Naive thymus-derived CD8-positive, alpha-beta T cell (primary cell): ENCODE measurements around the gene ATP6AP2. TPM values are rescaled to one million over a fixed set of nuclear protein-coding genes. Genes with fewer than 3 reads are reported as not detected.
A peak's percentile ranks its signal among the peaks of the same experiment; 100 is the strongest.

Source experiments
- ATAC-seq, 2 donors: fragments of 150-1000 bp; cut with Tn5 transposase in 1 of 2; sonication (Bioruptor Pico), chemical (Tn5 transposase) in 1 of 2; 1 replicate in 1 of 2; 2 replicates in 1 of 2; pipeline ENCODE4 v1.10.0; 2021; ENCODE audit warnings: mild to moderate bottlenecking in 2 of 2, moderate library complexity in 2 of 2
- POLR2A ChIA-PET: fragments of 350-600 bp; sonication (Branson Sonifier 250); formaldehyde crosslinking; loops from one replicate; lab custom pipeline; 2021; ENCODE audit warnings: antibody characterized with exemption; lab: Charles Lee
- DNase-seq, 10 donors: peaks; one replicate each; pipeline versions ENCODE4 v3.0.0 to v3.0.0-alpha.2; 2020 to 2022
- H3K27ac Mint-ChIP-seq, 10 donors: one replicate each; pipeline ENCODE4 v1.8.0; 2020 to 2022; ENCODE audit warnings: mild to moderate bottlenecking in 10 of 10, mixed read lengths in 10 of 10, moderate library complexity in 4 of 10, inconsistent platforms in 1 of 10
- H3K27me3 Mint-ChIP-seq, 5 donors: one replicate each; pipeline ENCODE4 v1.8.0; 2021 to 2022; ENCODE audit warnings: mixed read lengths in 5 of 5
- H3K36me3 Mint-ChIP-seq, 3 donors: one replicate each; pipeline ENCODE4 v1.8.0; 2020 to 2022; ENCODE audit warnings: mixed read lengths in 3 of 3, mild to moderate bottlenecking in 2 of 3, inconsistent platforms in 1 of 3
- H3K4me1 Mint-ChIP-seq, 4 donors: one replicate each; pipeline ENCODE4 v1.8.0; 2021 to 2022; ENCODE audit warnings: mixed read lengths in 4 of 4
- H3K4me3 Mint-ChIP-seq, 10 donors: one replicate each; pipeline ENCODE4 v1.8.0; 2020 to 2022; ENCODE audit warnings: mild to moderate bottlenecking in 10 of 10, mixed read lengths in 10 of 10, moderate library complexity in 6 of 10, inconsistent platforms in 1 of 10
- H3K9me3 Mint-ChIP-seq, 9 donors: one replicate each; pipeline ENCODE4 v1.8.0; 2020 to 2022; ENCODE audit warnings: mixed read lengths in 9 of 9, mild to moderate bottlenecking in 3 of 9, inconsistent platforms in 1 of 9, moderate library complexity in 1 of 9
- polyA plus RNA-seq, 3 donors: library from polyadenylated mRNA; unstranded; fragments of 300-500 nt; fragmentation: Illumina TruSeq; gene quantifications; one replicate each; pipeline ENCODE4 v1.2.3, GENCODE V29; 2021
- total RNA-seq, 8 experiments: library from RNA in 2 of 8; stranded (reverse) in 2 of 8; gene quantifications; one replicate each; pipeline ENCODE4 v1.2.3 and lab custom pipeline; 2021 to 2026

Gene ATP6AP2
- total and polyA plus RNA-seq, 5 experiments from 2014 or later = 68.8 to 202 (median 180) TPM

DNA sequence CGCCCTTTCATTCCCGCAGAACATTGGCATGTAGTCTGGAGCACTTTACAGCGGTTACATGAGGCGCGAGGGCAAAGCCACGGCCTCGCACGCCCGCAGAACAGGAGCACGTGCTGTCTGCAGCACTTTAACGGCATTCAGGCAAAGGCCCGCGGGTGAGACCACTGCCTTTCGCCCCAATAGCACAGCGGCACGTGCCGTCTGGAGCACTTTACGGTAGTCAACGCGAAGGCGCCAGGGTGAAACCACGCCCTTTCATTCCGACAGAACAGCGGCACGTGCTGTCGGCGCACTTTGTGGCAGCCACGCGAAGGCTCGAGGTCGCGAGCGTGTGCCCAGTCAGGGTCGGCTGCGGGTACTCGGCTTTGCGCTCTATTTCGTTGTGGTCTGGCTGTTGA is 42.4 kb downstream of the ATP6AP2 start, which contains the start of gene MPC1L:
TSS of gene MPC1L (plus strand) at position 290 of the 398 bp plus-strand sequence. CDS start 138 bp downstream, outside the sequence.
- H3K4me3 Mint-ChIP-seq = no peak within 1 kb of the TSS
- POLR2A ChIA-PET = interaction anchor here (0.6 kb wide), 1 partner anchor 932 kb away, joined by 3 read pairs; no protein-coding TSS in a partner anchor
- H3K36me3 Mint-ChIP-seq = peaks cover 0 to 14% (median 3%) of the 10 kb centered on the region in 3 donors
- no peaks in the 10 kb centered on the region for H3K4me1 Mint-ChIP-seq
- no peaks in the 10 kb centered on the region for H3K27me3 Mint-ChIP-seq
- no peak within 1 kb of the TSS for H3K27ac Mint-ChIP-seq
- peaks cover 0 to 3% (median 0%) of the 10 kb centered on the region in 9 donors for H3K9me3 Mint-ChIP-seq
- DNase-seq = no peak
- ATAC-seq = no peak

DNA sequence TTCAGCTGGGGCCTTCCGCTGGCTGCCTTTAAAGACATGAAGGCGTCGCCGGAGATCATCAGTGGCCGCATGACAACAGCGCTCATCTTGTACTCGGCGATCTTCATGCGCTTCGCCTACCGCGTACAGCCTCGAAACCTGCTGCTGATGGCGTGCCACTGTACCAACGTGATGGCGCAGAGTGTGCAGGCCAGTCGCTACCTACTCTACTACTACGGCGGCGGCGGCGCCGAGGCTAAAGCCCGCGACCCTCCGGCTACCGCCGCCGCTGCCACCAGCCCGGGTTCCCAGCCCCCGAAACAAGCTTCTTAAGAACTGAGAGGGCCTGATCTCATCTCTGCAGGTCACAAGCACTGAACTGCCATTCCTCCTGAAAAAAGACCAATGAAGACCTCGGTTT is 42.9 kb downstream of the ATP6AP2 start:
- no peaks in the 10 kb centered on the region for H3K27me3 Mint-ChIP-seq
- no peaks in the 10 kb centered on the region for H3K4me1 Mint-ChIP-seq
- H3K9me3 Mint-ChIP-seq = peaks cover 0 to 3% (median 0%) of the 10 kb centered on the region in 9 donors
- peaks cover 0 to 17% (median 3%) of the 10 kb centered on the region in 3 donors for H3K36me3 Mint-ChIP-seq
- H3K4me3 Mint-ChIP-seq = no peak overlapping the region
- POLR2A ChIA-PET = no interaction called here
- DNase-seq (no peak), ATAC-seq (no peak)
- no peak overlapping the region for H3K27ac Mint-ChIP-seq

DNA sequence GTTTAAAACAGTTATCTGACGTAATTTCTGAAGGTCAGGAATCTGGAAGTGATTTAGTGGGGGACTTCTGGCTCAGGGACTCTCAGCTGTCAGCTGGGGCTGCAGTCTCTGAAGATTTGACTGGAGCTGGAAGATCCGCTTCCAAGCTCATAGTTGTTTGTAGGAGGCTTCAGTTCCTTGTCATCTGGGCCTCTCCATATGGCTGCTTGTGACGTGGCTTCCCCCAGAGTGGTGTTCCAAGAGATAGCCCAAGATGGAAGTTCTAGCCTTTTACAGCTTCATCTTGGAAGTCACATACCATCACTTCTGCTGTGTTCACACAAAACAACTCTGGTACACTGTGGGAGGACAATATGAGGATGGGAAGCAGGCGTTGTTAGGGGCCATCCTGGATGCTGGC is 44.5 kb downstream of the ATP6AP2 start:
- peak overlapping the region in 1 of 10 donors; percentile 5 for H3K27ac Mint-ChIP-seq
- H3K36me3 Mint-ChIP-seq = peaks cover 0 to 31% (median 3%) of the 10 kb centered on the region in 3 donors
- H3K9me3 Mint-ChIP-seq = peaks cover 0 to 3% (median 0%) of the 10 kb centered on the region in 9 donors
- no peak for DNase-seq
- no peaks in the 10 kb centered on the region for H3K27me3 Mint-ChIP-seq
- POLR2A ChIA-PET = no interaction called here
- no peak for ATAC-seq
- no peaks in the 10 kb centered on the region for H3K4me1 Mint-ChIP-seq
- H3K4me3 Mint-ChIP-seq = no peak overlapping the region

- H3K4me3 Mint-ChIP-seq = no peak overlapping the region
- no peaks in the 10 kb centered on the region for H3K27me3 Mint-ChIP-seq
- peaks cover 3 to 56% (median 7%) of the 10 kb centered on the region in 3 donors for H3K36me3 Mint-ChIP-seq
- POLR2A ChIA-PET = no interaction called here
- H3K4me1 Mint-ChIP-seq = peaks cover 5 to 10% (median 8%) of the 10 kb centered on the region in 4 donors
- H3K9me3 Mint-ChIP-seq = peaks cover 0 to 3% (median 0%) of the 10 kb centered on the region in 9 donors
- DNase-seq = no peak
- ATAC-seq = no peak
- peak overlapping the region in 2 of 10 donors; percentile 6 to 14 for H3K27ac Mint-ChIP-seq
Observed at GRCh38 chrX:40628506-40628905, 47.7 kb downstream of the ATP6AP2 start.

- ATAC-seq = no peak
- Mint-ChIP-seq H3K27ac (peak overlapping the region in 4 of 10 donors; percentile 47 to 73 (median 66)), H3K4me3 (no peak overlapping the region), H3K9me3 (peaks cover 0 to 3% (median 0%) of the 10 kb centered on the region in 9 donors), H3K36me3 (peaks cover 9 to 84% (median 29%) of the 10 kb centered on the region in 3 donors), H3K4me1 (peaks cover 12 to 20% (median 18%) of the 10 kb centered on the region in 4 donors), H3K27me3 (no peaks in the 10 kb centered on the region)
- POLR2A ChIA-PET = no interaction called here
- DNase-seq = no peak
Observed at GRCh38 chrX:40632199-40632598, 51.4 kb downstream of the ATP6AP2 start.

- POLR2A ChIA-PET = no interaction called here
- no peak overlapping the region for H3K4me3 Mint-ChIP-seq
- ATAC-seq (no peak), DNase-seq (no peak)
- H3K27ac Mint-ChIP-seq = peak overlapping the region in 1 of 10 donors; percentile 50
- H3K9me3 Mint-ChIP-seq = no peaks in the 10 kb centered on the region
- peaks cover 25 to 50% (median 30%) of the 10 kb centered on the region in 4 donors for H3K4me1 Mint-ChIP-seq
- no peaks in the 10 kb centered on the region for H3K27me3 Mint-ChIP-seq
- H3K36me3 Mint-ChIP-seq = peaks cover 6 to 83% (median 33%) of the 10 kb centered on the region in 3 donors
Observed at GRCh38 chrX:40637687-40638086, 56.9 kb downstream of the ATP6AP2 start.

DNA sequence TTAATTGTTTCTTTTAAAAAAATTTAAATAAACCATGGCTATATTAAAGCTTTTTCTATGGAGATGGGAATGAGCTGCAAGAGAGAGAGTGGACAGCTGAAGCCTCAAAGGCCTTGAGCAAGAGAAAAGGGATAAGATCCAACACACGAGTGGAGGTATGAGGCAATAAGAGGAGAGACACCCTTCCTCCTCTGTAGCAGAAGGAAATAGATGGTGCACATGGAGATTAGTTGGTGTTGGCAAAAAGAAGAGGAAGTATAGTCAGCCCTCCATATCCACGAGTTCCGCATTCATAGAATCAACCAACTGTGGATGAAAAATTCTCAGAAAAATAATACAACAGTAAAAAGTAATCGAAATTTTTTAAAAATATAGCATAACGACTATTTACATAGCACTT is 63.4 kb downstream of the ATP6AP2 start:
- H3K4me1 Mint-ChIP-seq = peaks cover 27 to 47% (median 42%) of the 10 kb centered on the region in 4 donors
- DNase-seq (no peak), ATAC-seq (no peak)
- peak overlapping the region; percentile 81 to 97 (median 94) for H3K27ac Mint-ChIP-seq
- no peaks in the 10 kb centered on the region for H3K9me3 Mint-ChIP-seq
- POLR2A ChIA-PET = no interaction called here
- no peaks in the 10 kb centered on the region for H3K27me3 Mint-ChIP-seq
- peak overlapping the region; percentile 44 to 98 (median 94) for H3K4me3 Mint-ChIP-seq
- peaks cover 0 to 31% (median 9%) of the 10 kb centered on the region in 3 donors for H3K36me3 Mint-ChIP-seq

GRCh38 chrX:40644821-40645358 is 64.1 kb downstream of the ATP6AP2 start:
- DNase-seq (peak in 9 of 10 donors; percentile 7 to 69 (median 33)), ATAC-seq (peak; percentile 53 to 55)
- Mint-ChIP-seq H3K9me3 (no peaks in the 10 kb centered on the region), H3K27ac (peak overlapping the region; percentile 93 to 99 (median 95)), H3K36me3 (peaks cover 0 to 27% (median 9%) of the 10 kb centered on the region in 3 donors), H3K4me1 (peaks cover 27 to 42% (median 40%) of the 10 kb centered on the region in 4 donors), H3K27me3 (no peaks in the 10 kb centered on the region), H3K4me3 (peak overlapping the region; percentile 88 to 98 (median 94))
- POLR2A ChIA-PET = no interaction called here

DNA sequence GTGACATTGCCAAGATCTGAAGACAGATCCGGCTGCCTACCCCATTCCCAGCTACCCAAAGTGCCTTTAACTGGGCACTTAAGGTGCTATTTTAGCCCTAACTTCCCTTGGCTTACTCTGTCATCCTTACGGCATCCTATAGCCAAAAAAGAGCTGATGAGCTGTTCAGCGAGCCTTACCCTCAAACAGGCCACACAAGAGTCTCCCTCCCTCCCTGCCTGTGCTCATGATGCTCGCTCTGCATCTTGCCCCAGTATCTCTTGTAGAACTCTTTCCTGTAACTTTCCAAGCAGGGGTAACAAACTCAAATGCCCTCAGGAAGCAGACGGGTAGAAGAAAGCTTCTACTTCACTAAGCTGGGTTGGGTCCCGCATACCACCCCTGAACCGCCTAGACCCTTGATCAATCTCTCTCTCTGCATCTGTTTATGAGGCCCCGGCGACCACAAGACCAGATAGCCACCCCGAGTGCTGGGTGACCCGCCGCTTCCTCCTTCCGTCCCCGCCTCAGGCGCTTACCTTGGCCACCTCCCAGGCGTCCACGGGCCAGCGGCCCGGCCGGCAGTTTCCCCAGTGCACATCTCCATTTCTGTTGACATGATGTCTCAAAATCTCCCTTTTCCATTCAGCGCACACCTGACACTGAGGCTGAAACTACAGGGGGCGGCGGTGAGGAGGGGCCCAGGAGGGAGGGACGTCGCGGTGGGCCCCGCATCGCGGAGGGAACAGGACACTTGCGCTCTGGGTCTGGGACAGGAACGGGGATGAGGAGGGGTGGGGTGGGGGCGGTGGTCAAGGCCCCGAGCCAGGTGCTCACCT is 65.9 kb downstream of the ATP6AP2 start:
- Mint-ChIP-seq H3K9me3 (no peaks in the 10 kb centered on the region), H3K36me3 (peaks cover 0 to 20% (median 9%) of the 10 kb centered on the region in 3 donors), H3K27ac (peak overlapping the region; percentile 73 to 98 (median 95)), H3K27me3 (no peaks in the 10 kb centered on the region), H3K4me3 (peak overlapping the region; percentile 92 to 99 (median 96)), H3K4me1 (peaks cover 28 to 43% (median 37%) of the 10 kb centered on the region in 4 donors)
- ATAC-seq (peak; percentile 30 to 38), DNase-seq (peak in 5 of 10 donors; percentile 0 to 62 (median 25))
- POLR2A ChIA-PET = interaction anchor here (0.6 to 2.1 kb wide), 2 partner anchors 89 to 545 kb away, joined by 3 to 12 read pairs; partner anchors contain the start of gene MED14

GRCh38 chrX:40647307-40648197 is 66.8 kb downstream of the ATP6AP2 start, which contains the start of gene CXorf38:
TSS of gene CXorf38 (minus strand) at chrX:40647561. CDS start at chrX:40647520, 41 bp downstream.
- Mint-ChIP-seq H3K27me3 (no peaks in the 10 kb centered on the region), H3K9me3 (no peaks in the 10 kb centered on the region), H3K4me3 (peak within 1 kb of the TSS; percentile 92 to 99 (median 96)), H3K36me3 (peaks cover 0 to 12% (median 5%) of the 10 kb centered on the region in 3 donors), H3K4me1 (peaks cover 21 to 37% (median 31%) of the 10 kb centered on the region in 4 donors), H3K27ac (peak within 1 kb of the TSS; percentile 95 to 98 (median 96))
- DNase-seq = peak; percentile 87 to 98 (median 92)
- peak; percentile 75 to 77 for ATAC-seq
- POLR2A ChIA-PET = interaction anchor here (0.6 to 2.1 kb wide), 2 partner anchors 88 to 103 kb away, joined by 3 to 12 read pairs; partner anchors contain the start of gene MED14

- H3K36me3 Mint-ChIP-seq = peaks cover 1 to 36% (median 4%) of the 10 kb centered on the region in 3 donors
- H3K9me3 Mint-ChIP-seq = no peaks in the 10 kb centered on the region
- H3K27me3 Mint-ChIP-seq = no peaks in the 10 kb centered on the region
- ATAC-seq (no peak), DNase-seq (peak; percentile 45 to 80 (median 66))
- POLR2A ChIA-PET = interaction anchor here (0.5 to 1.5 kb wide), 3 partner anchors 83 to 433 kb away, joined by 3 to 8 read pairs (median 4); partner anchors contain the start of genes MED14 and USP9X
- H3K27ac Mint-ChIP-seq = peak overlapping the region in 6 of 10 donors; percentile 17 to 83 (median 50)
- no peak overlapping the region for H3K4me3 Mint-ChIP-seq
- peaks cover 5 to 12% (median 7%) of the 10 kb centered on the region in 4 donors for H3K4me1 Mint-ChIP-seq
Observed at GRCh38 chrX:40651620-40652223, 71.0 kb downstream of the ATP6AP2 start.
